ENCODE measurements around the gene PDE11A.
"Not testable (repeated sequence)": the region's sequence is repeated elsewhere in the genome, so short reads cannot be mapped to it uniquely, and the experiment has no call there.

PDE11A gene

GRCh38 chr2:178072383-178073301 lies at the start of gene PDE11A:
Gene PDE11A (minus strand): TSS chr2:178072777. CDS start chr2:178072437, 340 bp downstream.
- DNase-seq (ENCODE audit: low read depth) = no peak

- DNase-seq (ENCODE audit: low read depth) = no peak
Measured at GRCh38 chr2:178119179-178119922, 46.8 kb upstream of the PDE11A start.

- DNase-seq (ENCODE audit: low read depth) = no peak
Measured at GRCh38 chr2:178117725-178118124, 45.1 kb upstream of the PDE11A start.

- DNase-seq (ENCODE audit: low read depth) = no peak
Measured at GRCh38 chr2:178115271-178115670, 42.7 kb upstream of the PDE11A start.

- no peak for DNase-seq (ENCODE audit: low read depth)
Measured at GRCh38 chr2:178114462-178114861, 41.9 kb upstream of the PDE11A start.

- peak; percentile 70 for DNase-seq (ENCODE audit: low read depth)
Measured at GRCh38 chr2:178112202-178113152, 39.9 kb upstream of the PDE11A start, which contains the start of gene RBM45. Gene RBM45 (plus strand): TSS chr2:178112437. CDS start chr2:178112547, 110 bp downstream.

GRCh38 chr2:178111743-178112142 lies 39.2 kb upstream of the PDE11A start:
- no peak for DNase-seq (ENCODE audit: low read depth)

GRCh38 chr2:178110681-178111080 lies 38.1 kb upstream of the PDE11A start:
- no peak for DNase-seq (ENCODE audit: low read depth)

- no peak for DNase-seq (ENCODE audit: low read depth)
Measured at GRCh38 chr2:178109813-178110212, 37.2 kb upstream of the PDE11A start.

GRCh38 chr2:178108176-178108575 lies 35.6 kb upstream of the PDE11A start:
- no peak for DNase-seq (ENCODE audit: low read depth)

GRCh38 chr2:178106053-178106452 lies 33.5 kb upstream of the PDE11A start:
- DNase-seq (ENCODE audit: low read depth) = no peak

GRCh38 chr2:178105566-178105965 lies 33.0 kb upstream of the PDE11A start:
- DNase-seq (ENCODE audit: low read depth) = no peak

GRCh38 chr2:178101321-178102079 lies 28.9 kb upstream of the PDE11A start:
- DNase-seq (ENCODE audit: low read depth) = no peak

GRCh38 chr2:178093471-178093870 lies 20.9 kb upstream of the PDE11A start:
- DNase-seq (ENCODE audit: low read depth) = no peak

- no peak for DNase-seq (ENCODE audit: low read depth)
Measured at GRCh38 chr2:178088774-178089270, 16.2 kb upstream of the PDE11A start.

- no peak for DNase-seq (ENCODE audit: low read depth)
Measured at GRCh38 chr2:178084273-178084672, 11.7 kb upstream of the PDE11A start.

GRCh38 chr2:178082408-178083045 lies 9.9 kb upstream of the PDE11A start:
- DNase-seq (ENCODE audit: low read depth) = no peak

GRCh38 chr2:178079279-178079678 lies 6.7 kb upstream of the PDE11A start:
- not testable (repeated sequence) for DNase-seq (ENCODE audit: low read depth)

GRCh38 chr2:178076130-178076529 lies 3.6 kb upstream of the PDE11A start:
- no peak for DNase-seq (ENCODE audit: low read depth)

- DNase-seq (ENCODE audit: low read depth) = no peak
Measured at GRCh38 chr2:178075006-178075326, 2.4 kb upstream of the PDE11A start.
